GM19043 (cell line): ENCODE measurements around the gene CNKSR2.

Source experiments
- ATAC-seq: cut with Tn5 transposase; IDR thresholded peaks from one replicate; pipeline ENCODE4 v1.9.1; 2021; ENCODE audit warnings: low read depth; ENCODE audit not compliant: unreplicated experiment

Gene CNKSR2

DNA sequence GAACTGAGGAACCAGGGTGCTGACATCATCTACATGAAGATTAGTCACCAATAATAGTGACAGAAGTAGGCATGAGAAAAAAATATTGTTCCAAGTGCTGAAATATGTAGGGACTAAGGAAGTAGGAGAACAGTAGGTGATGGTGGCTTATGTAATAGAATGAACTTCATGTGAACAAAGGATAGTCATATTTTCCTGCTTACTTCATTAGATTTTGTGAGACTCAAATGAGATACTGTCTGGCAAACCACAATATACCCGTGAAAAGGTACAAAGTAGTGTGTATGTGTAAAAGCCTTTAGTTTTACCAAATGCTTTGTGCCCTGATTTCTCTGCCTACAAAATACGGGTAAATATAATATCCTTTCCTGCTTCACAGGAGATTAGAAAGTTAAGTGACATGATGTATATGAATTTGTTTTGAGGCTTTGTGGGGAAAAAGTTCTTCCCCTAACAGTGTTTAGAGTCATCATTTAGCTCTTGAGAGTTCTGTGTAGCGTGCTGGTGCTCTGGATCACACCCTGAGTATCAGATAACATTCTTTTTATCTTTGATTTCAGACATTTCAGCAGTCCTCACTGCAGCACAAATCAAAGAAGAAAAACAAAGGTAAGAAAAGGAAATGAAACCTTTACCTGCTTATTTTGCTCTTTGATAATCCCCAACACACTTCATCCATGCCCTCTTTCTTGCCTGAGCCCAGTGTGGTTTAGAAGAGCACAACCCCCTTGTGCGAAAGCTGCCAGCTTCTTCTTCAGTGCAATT lies 216.0 kb downstream of the CNKSR2 start:
- ATAC-seq, result no peak

DNA sequence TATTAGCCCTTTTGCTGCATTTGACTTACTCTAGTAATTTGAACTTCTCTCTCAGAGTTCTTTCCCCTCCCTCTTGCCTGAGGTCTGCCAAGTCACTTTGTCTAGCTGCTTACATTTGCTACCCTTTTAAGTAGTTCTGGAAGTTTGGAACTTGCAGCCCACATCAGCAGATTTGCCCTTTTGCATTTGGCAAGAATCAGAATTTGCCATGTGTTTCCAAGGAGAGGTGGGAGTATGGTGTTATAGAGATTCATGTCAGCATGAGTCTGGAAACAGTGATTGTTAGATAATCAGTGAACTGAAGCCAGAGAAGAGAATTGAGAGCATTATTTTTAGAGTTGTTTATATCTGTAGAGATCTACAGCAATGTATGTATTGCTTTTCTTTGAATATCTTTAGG lies 231.8 kb downstream of the CNKSR2 start:
- no peak for ATAC-seq

DNA sequence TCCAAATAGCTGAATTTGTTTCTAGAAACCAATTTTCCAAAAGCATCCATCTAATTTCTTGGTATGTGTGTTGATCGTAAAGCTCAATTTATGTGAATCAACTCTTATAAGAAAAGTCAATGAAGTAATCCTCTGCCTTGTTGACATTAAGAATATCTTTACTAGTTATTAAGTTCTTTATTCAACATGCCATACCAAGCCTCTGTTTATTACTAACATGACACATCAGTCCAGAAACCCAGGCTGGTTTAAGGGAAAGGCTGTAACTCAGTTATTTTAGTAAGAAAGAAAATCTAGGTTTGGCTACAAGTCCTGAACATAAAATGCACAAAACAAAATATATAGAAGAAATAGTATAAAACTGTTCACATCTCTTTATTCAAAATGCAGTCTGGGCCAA lies 235.9 kb downstream of the CNKSR2 start:
- ATAC-seq, result no peak

DNA sequence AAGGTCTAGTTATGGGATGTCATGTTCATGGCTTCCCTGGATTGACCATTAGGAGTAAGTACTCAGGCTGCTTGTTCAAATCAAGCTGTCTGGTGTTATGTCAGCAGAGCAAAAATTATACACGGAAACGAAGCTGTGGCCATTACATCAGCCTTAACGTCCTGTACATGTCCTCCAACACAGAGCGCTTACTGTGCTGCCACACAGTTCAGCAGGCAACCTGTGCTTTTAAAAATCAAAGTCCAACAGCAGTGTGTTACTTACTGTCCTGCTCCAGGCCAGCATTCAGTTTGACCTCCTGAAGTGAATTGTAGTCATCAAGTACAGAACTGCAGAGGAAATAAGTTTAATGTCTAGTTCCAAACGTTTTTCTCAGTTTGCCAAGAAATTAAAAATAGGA lies 237.9 kb downstream of the CNKSR2 start:
- no peak for ATAC-seq

DNA sequence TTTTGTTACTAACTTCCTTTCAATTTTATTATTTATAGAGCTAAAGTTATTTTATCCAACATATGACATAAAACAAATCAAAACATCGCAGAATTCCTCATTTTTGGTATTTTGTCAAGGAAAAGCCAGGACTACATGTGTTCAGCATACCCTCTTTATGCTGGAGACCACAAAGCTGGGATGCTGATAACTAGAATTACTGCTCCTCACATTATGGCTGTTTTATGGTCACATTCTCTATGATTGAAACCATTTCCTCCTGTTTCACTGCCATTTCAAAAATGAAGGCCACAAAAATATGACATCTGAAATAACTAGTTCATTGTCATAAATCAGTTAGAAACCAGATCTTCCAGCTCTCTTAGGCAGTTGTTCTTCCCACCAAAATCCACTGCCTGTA lies 242.2 kb downstream of the CNKSR2 start:
- ATAC-seq, result no peak

DNA sequence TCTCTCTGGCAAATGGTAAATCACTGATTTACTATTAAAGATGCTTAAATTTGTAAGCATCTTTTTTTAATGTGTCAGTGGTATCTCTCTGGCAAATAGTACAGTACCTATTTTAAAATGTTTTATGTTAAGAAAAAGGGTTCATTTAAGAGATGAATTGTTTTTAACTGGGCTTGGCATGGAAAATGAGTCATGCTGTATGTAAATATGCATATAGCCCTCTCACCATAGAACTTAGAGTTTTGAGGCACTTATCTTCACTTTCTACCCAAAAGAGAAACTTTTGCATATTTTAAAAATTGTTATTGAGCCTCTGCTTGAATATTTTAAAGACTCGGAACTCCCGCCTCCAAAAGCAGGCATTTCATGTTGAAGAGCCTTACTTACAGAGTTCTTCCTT lies 246.0 kb downstream of the CNKSR2 start:
- ATAC-seq, result no peak

DNA sequence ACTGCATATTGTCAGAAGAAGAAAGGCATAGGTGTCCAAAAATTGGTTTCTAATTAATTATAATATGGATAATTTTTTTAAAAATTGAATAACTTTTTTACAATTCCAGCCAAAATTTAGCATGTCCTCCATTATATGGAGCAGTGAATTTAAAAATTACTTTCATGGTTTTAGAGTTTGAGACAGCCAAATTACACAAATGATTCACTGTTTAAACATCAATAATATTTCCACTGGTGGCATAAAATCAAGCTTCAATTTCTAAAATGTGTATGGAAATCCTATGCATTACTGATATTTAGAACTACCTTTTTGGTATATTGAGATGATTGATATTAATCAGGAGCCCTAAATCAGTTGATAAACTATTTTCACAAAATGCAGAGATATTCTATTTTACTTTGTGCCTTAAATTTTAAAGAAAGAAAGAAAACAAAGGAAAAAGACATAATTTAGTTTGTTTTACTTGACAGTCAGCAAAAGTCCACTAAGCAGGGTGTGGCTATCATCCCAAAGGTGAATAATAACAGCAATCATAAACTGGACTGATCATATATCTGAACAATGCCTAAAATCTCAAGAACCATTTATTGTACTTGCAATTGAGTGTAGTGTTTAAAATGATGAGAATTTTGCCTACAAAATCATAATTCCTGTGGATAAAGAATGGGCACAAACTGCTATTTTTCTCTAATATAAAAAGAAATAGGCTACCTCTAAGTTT lies 249.7 kb downstream of the CNKSR2 start:
- ATAC-seq, result no peak

DNA sequence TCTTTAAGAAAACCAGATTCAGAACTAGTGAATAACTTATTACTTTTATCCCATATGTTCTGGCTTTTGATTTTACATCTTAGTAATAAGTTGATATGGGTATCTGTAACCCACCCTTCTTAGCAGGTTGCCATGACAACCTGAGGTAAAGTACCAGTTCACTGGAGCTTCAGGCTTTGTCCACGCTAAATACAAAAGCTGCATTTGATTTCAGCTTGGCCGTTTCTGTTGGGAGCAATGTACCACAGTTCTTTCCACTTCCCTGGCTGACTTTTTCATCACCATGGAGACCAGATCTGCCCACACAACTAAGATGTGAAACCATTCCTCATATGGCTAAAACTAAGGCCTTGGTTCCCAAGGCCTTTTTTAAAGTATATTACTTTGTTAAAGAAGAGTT lies 257.8 kb downstream of the CNKSR2 start:
- no peak for ATAC-seq

DNA sequence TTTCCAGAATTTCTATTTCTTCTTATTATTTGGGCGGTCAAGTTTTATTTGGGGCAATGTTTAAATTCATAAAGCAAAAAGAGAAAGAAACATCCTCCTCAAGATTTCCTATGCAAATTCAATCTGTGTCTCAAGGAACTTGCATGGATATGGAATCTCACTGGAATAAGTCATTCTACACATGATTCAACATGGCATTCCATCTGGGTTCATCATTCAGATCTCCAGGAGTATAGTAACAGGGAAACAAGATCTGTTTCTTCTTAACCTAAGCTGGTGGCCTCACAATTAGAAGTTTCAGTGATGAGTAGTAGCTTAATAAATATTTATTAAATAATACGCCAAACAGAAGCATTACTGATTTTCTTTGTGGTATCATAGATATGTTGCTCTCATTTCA lies 264.1 kb downstream of the CNKSR2 start:
- no peak for ATAC-seq

DNA sequence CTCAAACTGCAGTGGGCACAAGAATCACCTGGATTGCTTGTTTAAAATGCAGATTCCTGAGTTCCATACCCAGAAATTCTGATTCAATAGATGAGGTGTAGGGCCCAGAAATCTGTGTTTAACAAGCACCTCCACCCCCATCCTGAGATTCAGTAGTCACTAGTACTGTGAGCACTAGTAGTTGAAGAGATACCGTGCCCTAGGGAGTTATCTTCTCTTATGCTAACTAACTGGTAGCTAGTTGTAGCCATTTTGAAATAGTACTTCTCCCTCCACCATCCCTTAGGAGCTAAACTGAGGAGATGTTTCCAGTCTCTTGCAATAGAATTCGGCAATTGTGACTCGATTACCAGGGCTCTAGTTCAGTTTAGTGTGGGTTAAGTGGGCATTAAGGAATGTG lies 265.6 kb downstream of the CNKSR2 start:
- ATAC-seq, result no peak

DNA sequence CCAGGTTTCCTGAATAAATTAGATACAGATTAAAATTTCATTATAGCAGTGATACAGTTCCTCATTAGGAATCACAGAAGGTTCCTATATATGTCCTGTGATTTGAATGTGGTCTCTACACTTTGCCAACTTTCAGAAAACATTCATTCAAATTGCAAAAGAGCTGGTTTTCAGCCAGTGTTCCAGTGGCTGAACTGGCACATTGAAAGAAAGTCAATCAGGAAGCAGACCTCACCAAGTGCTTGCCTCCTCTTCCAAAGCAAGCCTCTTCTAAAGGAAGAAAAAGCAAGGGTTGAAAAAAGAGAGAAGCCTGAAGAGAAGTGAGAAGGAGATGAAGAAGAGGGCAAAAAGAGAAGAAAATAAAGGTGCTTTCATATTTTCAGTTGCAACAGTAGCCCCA lies 271.2 kb downstream of the CNKSR2 start:
- ATAC-seq, result no peak

DNA sequence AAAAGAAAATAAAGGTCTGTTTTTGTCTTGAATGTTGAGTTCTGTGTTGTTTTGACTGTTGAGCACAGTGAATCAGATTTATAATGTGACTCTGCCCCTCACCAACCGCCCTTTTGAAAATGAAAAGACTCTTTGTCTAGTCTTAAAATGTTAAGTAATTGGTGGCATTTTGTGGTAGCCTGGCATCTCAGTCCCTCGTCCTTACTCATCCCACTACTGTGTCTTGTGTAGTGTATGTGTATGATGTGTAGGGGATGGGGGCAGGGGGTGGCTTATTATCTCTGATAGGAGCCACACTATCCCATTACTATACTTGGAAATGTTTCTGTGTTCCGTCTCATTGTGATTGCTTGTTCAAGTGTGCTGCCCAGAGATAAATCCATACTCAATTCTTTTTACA lies 271.7 kb downstream of the CNKSR2 start:
- ATAC-seq, result no peak

DNA sequence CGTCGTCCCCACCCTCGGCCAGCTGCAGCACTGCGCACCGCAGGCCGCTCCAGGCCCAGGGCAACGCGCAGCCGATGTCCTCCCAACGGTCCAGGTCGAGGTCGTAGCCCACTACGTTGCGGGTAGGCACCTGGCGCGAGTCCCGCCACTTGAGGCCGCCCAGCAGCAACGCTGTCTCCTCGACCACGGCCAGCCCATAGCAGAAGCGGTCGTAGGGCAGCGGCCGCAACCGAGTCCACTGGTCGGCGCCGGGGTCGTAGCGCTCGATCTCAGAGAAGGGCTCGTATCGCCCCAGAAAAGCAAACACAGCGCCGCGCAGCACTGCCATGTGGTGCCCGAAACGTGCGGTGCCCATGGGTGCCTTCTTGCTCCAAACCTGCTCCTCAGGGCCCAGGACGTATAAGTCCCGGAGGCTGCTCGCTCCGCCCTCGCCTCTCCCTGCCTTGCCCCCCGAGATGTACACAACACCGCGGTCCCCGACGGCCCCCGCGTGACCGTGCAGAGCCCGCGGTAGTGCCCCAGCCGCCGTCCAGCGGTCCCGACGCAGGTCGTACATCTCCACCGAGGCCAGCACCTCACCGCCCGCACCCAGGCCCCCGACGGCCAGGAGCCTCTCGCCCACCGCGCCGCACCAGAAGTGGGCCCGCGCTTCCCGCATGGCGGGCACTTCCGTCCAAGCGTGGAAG lies 281.8 kb downstream of the CNKSR2 start:
- no peak for ATAC-seq

DNA sequence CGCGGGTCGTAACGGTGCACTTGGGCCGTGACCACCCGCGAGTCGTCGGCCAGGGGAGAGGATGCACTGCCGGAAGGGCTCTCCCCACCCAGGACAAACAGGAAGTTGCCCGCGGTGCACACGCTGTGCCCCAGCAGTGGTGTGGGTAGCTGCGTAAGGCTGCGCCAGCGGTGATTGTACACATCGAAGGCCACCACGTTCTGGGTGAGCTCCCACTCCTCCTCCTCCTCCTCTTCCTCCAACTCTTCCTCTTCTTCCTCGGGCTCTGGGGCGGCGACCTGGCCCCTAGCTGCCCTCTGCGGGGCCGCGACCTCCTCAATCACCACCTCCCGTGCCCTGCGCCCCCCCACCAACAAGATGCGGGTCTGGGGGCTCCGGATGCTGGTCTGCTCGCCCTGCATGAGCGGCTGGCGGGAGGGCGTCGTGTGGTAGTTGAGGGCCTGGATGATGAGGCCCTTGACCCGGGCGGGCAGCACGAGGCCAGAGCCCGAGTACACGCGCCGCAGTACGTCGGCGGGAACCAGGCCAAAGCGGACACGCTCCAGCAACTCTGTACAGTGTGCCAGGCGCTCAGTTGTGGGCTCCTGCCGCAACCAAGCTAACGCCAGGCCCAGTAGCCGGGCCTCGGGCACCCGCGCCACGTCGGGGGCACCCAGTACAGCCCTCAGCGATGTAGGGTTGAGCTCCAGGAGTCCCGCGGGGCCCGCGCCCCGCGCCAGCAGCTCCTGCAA lies 282.5 kb downstream of the CNKSR2 start:
- ATAC-seq, result no peak

DNA sequence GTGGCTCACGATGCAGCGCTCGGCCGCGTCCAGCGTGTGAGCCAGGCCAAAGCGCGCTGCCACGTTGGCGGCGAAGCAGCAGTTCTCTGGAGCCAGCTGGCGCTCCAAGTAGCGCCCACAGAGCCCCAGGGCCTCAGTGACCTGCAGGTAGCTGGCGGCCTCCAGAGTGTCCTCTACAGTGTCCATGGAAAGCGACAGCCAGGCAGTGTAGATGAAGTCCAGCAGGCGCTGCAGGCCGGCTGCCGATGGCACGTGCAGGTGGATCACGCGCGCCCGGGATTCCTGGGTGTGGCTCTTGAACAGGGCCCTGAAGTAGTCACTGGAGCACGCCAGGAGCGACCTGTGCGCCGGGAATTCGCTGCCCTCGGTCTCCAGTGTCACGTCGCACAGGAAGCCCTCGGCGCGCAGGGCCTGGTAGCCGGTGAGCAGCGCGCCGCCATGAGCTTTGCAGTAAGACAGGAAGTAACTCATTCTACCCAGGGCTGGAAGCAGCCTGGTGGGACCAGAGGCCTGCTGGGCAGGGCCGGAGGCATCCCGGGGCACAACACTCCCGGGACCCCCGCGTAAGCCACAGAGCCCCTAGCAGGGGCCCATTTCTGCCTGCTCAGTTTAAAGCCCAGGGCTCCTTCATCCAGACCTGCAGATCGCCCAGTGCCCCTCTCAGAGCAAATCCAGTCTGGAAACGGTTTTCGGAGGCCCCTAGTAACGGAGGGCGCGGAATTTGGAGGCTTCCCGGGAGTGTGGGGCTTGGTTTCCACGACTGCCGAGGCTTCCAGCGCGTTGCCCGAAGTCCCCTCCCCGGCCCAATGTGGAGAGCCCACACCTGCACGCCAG lies 283.3 kb downstream of the CNKSR2 start:
- ATAC-seq, result no peak

DNA sequence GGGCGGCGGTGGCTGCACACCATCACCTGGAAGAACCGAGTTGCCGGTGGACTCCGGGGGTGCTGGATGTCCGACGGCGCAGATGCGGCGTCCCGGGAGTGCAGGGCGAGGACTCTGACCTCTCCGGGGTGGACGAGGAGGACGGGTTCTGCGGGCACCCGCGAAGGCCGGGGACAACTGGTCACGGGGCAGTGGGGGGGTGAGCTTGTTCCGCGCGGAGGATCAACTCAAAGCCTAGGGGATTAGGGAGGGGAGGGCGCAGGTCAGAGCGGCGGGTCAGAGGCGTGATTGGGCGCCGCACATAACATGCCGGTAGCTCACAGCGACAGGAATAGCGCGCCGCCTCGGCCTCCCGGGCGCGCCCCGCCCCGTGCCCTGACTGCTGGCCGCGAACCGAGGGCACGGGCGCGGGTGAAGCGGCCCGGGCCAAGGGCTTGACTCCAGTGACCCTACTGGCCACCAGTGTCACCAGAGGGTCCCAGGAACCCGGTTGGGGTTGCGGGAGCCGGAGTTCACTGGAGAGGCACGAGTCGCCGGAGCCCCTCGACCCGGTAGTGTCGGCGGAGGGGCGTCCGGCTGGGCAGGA lies 284.0 kb downstream of the CNKSR2 start, which contains the start of gene KLHL34:
Gene KLHL34, minus strand, starts transcription at position 179 of the 586 bp plus-strand sequence. CDS start 542 bp downstream, outside the sequence.
- no peak for ATAC-seq

DNA sequence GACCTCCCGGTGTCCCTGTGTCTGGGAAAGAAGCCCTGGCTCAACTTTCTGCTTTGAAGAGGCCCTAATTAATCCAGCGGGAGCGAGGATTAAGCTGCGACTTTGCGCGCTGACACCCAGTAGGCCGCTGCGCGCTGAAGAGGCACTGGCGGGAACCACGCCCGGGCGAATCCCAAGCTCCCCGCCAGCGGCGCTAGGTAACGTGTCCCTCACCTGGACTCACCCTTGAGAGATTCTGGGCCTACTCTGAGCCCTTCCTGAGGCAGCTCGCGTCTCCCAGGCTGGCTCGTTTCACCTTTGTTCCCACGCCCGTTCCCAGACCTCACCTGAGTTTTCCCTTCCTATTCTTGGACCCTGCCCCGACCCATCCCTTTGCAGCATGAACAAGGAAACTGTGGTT lies 284.5 kb downstream of the CNKSR2 start:
- ATAC-seq, result no peak

DNA sequence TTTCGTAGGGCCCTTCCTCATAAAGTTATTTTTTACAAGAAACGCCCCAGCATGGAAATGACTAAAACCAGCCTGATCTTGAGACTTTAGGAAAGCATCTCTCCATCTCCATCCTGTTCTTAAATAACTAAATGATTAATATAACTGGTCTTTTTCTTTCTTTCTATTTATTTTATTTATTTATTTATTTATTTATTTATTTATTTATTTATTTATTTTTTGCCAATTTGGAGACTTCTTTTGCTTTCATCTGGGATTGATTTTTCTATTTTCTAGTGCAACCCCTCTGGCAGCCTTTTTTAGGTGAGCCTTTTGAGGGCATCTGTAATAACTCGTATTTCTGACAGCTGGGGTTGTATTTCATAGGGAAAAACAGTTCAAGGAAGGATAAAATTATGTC lies 285.1 kb downstream of the CNKSR2 start:
- ATAC-seq, result no peak

DNA sequence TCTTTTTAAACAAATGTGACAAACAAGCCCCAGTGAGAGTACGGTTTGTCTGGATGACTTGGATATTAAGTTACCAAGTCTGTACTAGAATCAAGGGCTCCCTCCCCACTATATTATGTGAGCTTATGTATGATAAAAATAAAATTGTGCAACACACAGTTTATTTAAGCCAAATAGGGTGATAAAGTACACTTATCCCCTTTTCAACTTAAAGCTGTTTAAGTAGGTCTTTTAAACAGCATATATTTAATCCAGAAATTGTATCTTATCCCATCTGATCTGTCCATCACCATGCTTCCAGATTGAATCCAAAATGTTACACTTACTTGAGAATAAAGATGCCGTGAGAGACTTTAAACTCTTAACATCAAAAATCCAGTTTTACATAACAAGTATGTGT lies 285.9 kb downstream of the CNKSR2 start:
- no peak for ATAC-seq

DNA sequence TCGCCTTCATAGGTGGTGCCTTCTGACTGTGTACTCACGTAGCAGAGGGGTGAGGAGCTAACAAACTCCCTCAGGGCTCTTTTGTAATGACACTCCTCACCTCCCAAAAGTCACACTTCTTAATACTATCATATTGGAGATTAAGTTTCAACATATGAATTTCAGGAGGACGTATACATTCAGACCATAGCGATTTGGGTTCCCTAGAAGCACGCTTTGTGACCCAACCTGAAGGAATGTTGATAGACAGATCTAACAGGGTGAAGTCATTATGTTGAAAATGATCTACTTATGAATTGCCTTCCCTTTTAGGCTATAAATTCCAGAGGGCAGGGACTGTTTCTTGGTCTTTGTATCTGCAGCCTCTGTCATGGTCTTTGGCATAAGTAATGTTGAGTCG lies 287.1 kb downstream of the CNKSR2 start:
- ATAC-seq, result no peak
